Esophagus muscularis mucosa (tissue), 4 donors: Measurements from ENCODE around the gene OR10AD1. TPM values are rescaled to one million over a fixed set of nuclear protein-coding genes. Genes with fewer than 3 reads are reported as not detected.

Experiments used
- DNase-seq: peaks from one replicate; pipeline ENCODE4 v3.0.0-alpha.2; 2017; ENCODE audit errors: extremely low spot score
- H3K27ac ChIP-seq, 4 donors: fragments of 200-600 bp; sonication (generic); replicated peaks in 1 of 4; 1 replicate in 3 of 4; 2 replicates in 1 of 4; pipeline ENCODE4 v1.5.1; 2016 to 2019; ENCODE audit warnings: mild to moderate bottlenecking in 1 of 4
- H3K27me3 ChIP-seq, 4 donors: fragments of 200-600 bp; sonication (generic); one replicate each; pipeline versions ENCODE4 v1.5.1 to v1.6.0; 2016 to 2019
- H3K36me3 ChIP-seq, 4 donors: fragments of 200-600 bp; sonication (generic); one replicate each; pipeline ENCODE4 v1.5.1; 2016 to 2019
- H3K4me1 ChIP-seq, 4 donors: fragments of 200-600 bp; sonication (generic); one replicate each; pipeline ENCODE4 v1.5.1; 2016 to 2019
- H3K4me3 ChIP-seq, 4 donors: fragments of 200-600 bp; sonication (generic); 1 replicate in 2 of 4; 2 replicates in 2 of 4; pipeline ENCODE4 v1.5.1; 2016 to 2019; ENCODE audit warnings: mild to moderate bottlenecking in 4 of 4, moderate library complexity in 1 of 4
- H3K9me3 ChIP-seq, 4 donors: fragments of 200-600 bp; sonication (generic); 1 replicate in 3 of 4; 2 replicates in 1 of 4; pipeline ENCODE4 v1.5.1; 2016 to 2019
- EP300 ChIP-seq: sonication (generic); formaldehyde crosslinking; IDR thresholded peaks from one replicate; pipeline ENCODE4 v1.6.1; 2017; ENCODE audit warnings: antibody characterized with exemption
- POLR2A ChIP-seq: fragments of 450-650 bp; IDR thresholded peaks from one replicate; pipeline ENCODE4 v1.6.1; 2017; ENCODE audit warnings: antibody characterized with exemption, moderate library complexity, mild to moderate bottlenecking, low read depth
- POLR2AphosphoS5 ChIP-seq, 2 donors: sonication (generic); formaldehyde crosslinking; IDR thresholded peaks; one replicate each; pipeline ENCODE4 v1.6.1; 2017; ENCODE audit warnings: antibody characterized with exemption in 2 of 2
- WGBS: methylation state at CpG from one replicate; pipeline ENCODE4 v1.1.5; 2018; 5-methylcytosine and 5-hydroxymethylcytosine counted together
- intact Hi-C: fragments of 100-400 bp; cut with DNase I; formaldehyde crosslinking; loops from one replicate; pipeline ENCODE4 v1.15.1; 2023
- total RNA-seq, 4 donors: library from RNA; depleted of rRNA; stranded (reverse); fragments of >200 nt; gene quantifications; one replicate each; pipeline versions ENCODE4 v1.1.0 to v1.2.1, GENCODE V29; 2016
- TF ChIP-seq, protein P1 (sequence below), 3 experiments: fragments of 200-600 bp in 2 of 3; fragments of 450-650 bp in 1 of 3; sonication (generic) in 2 of 3; IDR thresholded peaks; one replicate each; pipeline ENCODE4 v1.5.1; 2017 to 2019; ENCODE audit warnings: antibody characterized with exemption in 3 of 3, mild to moderate bottlenecking in 2 of 3, moderate library complexity in 1 of 3

The OR10AD1 gene
- total RNA-seq, 4 donors from 2014 or later: not detected

DNA sequence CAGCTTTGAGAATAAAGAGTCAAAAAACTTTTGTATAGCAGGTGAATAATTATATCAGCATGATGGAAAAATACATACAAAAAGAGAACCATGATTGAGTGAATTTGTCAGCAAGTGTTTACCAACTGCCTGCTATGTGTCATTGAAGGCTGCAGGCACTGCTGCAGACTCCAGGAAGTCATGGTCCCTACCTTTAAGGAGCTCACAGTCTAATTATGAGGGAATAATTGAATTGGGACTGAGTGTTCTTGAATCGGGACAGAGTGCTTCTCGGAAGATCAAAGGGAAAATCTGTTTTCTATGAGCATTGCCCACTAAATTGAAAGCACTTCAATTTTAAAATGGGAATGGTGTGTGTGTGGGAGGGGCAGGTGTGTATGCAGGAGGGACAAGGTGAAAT, 9.5 kb downstream of the OR10AD1 start:
- intact Hi-C loops: no loop called here
- peak; percentile 24 for DNase-seq
- Histone ChIP-seq H3K36me3 (no peaks in the 10 kb centered on the region), H3K4me1 (peaks cover 6 to 9% (median 8%) of the 10 kb centered on the region in 4 donors), H3K27ac (no peak overlapping the region), H3K27me3 (peaks cover 0 to 7% (median 0%) of the 10 kb centered on the region in 4 donors), H3K4me3 (no peak overlapping the region), H3K9me3 (no peaks in the 10 kb centered on the region)
- 79% methylated on average over 2 of the region's 2 CpGs for WGBS
- TF ChIP-seq, protein P1, sequence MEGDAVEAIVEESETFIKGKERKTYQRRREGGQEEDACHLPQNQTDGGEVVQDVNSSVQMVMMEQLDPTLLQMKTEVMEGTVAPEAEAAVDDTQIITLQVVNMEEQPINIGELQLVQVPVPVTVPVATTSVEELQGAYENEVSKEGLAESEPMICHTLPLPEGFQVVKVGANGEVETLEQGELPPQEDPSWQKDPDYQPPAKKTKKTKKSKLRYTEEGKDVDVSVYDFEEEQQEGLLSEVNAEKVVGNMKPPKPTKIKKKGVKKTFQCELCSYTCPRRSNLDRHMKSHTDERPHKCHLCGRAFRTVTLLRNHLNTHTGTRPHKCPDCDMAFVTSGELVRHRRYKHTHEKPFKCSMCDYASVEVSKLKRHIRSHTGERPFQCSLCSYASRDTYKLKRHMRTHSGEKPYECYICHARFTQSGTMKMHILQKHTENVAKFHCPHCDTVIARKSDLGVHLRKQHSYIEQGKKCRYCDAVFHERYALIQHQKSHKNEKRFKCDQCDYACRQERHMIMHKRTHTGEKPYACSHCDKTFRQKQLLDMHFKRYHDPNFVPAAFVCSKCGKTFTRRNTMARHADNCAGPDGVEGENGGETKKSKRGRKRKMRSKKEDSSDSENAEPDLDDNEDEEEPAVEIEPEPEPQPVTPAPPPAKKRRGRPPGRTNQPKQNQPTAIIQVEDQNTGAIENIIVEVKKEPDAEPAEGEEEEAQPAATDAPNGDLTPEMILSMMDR (IDR thresholded peaks at IDR 0.05): no peak
- no peak for TF ChIP-seq POLR2AphosphoS5 (IDR thresholded peaks at IDR 0.05)

DNA sequence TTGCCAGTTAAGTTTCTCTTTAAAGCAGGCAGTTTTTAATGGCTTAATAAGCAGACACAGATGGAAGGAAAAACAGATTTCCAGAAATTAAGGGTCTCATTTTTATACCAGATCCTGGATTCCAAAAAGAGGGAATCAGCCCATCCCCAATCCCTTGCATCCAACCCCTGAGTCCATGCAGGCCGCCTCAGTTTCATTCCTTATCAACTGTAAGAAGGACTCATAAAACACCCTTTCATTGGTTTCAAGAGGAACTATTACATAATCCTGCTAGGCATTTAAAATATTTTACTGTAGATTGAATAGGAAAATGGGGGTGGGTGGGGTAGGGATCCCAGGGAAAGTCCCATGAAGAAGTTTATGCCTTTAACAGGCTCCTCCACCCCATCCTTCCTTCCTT, 10.2 kb downstream of the OR10AD1 start:
- intact Hi-C loops: no loop called here
- Histone ChIP-seq H3K36me3 (no peaks in the 10 kb centered on the region), H3K27me3 (peaks cover 0 to 7% (median 0%) of the 10 kb centered on the region in 4 donors), H3K4me1 (peaks cover 6 to 9% (median 8%) of the 10 kb centered on the region in 4 donors), H3K9me3 (no peaks in the 10 kb centered on the region), H3K4me3 (no peak overlapping the region), H3K27ac (no peak overlapping the region)
- TF ChIP-seq POLR2AphosphoS5 (IDR thresholded peaks at IDR 0.05): no peak
- TF ChIP-seq, protein P1 (IDR thresholded peaks at IDR 0.05): no peak
- TF ChIP-seq EP300: no peak
- TF ChIP-seq POLR2A: no peak
- WGBS: 71% methylated on average over 1 of the region's 1 CpG
- DNase-seq: peak; percentile 34

DNA sequence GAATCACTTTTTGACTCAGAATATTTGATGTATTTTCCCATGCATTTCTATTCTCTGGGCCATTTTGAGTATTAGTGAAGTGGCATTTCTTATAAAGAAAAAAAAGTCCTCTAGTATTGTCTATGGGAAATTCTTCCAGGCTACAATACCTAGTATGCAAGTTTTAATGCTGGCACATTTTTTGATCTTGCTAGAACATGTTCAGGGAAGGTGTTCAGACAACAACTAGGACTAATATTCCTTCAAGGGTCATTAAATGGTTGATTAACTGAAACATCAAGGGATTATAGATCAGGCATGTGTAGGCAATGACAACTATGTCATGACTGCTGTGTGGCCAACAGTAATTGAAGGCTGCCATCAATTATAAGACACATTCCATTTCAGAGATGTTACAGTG, 12.0 kb downstream of the OR10AD1 start:
- intact Hi-C loops: no loop called here
- no peak for TF ChIP-seq POLR2AphosphoS5 (IDR thresholded peaks at IDR 0.05)
- TF ChIP-seq, protein P1 (IDR thresholded peaks at IDR 0.05): no peak
- TF ChIP-seq EP300: no peak
- no peak for TF ChIP-seq POLR2A
- Histone ChIP-seq H3K4me1 (no peaks in the 10 kb centered on the region), H3K4me3 (no peak overlapping the region), H3K36me3 (no peaks in the 10 kb centered on the region), H3K27ac (no peak overlapping the region), H3K27me3 (peaks cover 0 to 10% (median 0%) of the 10 kb centered on the region in 4 donors), H3K9me3 (no peaks in the 10 kb centered on the region)
- DNase-seq: no peak

DNA sequence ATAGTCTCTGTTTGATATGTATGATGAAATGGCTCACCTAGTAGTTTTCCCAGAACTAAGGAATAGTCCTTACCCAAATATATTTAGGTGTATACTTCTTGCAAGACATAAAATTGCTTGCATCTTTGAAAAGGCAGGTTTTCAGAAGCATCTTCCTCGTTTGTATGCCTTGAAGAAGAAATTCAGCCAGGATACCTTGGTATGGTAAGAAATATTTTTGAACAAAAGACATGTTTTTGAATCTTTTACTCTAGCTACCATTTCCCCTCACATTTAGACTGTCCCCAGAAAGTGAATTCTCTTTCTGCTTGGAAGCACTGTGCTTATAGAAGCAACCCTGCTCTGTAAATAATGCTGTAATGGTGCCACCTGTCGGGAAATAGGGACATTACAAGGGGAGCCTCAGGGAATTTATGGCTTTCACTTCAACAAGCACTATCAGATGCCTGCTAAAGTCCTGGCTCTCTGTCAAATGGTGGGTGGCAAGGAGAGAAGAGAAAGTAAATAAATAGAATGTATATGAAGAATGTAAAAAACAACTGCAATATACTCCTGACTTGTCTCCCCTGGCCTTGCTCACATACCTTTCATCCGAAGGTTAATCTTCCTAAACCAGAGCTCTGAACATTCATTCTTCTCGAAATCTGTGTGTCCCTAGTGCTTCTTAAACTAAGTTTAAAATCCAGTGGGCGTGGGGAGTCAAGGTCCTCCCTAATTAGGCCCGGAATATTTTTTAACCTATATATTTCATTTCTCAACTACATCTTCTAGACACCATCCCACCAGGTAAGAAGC, 13.6 kb downstream of the OR10AD1 start:
- Histone ChIP-seq H3K4me1 (peaks cover 3 to 5% (median 4%) of the 10 kb centered on the region in 4 donors), H3K36me3 (no peaks in the 10 kb centered on the region), H3K27me3 (peaks cover 0 to 26% (median 4%) of the 10 kb centered on the region in 4 donors), H3K27ac (no peak overlapping the region), H3K4me3 (no peak overlapping the region), H3K9me3 (no peaks in the 10 kb centered on the region)
- peak; percentile 92 for DNase-seq
- intact Hi-C loops: no loop called here
- WGBS: 40% methylated on average over 6 of the region's 6 CpGs
- TF ChIP-seq EP300 (no peak), POLR2AphosphoS5 (IDR thresholded peaks at IDR 0.05) (no peak), POLR2A (no peak)
- TF ChIP-seq, protein P1 (IDR thresholded peaks at IDR 0.05): peak; percentile 76 to 95 (median 80)
